ENCODE measurements around the gene PLD6.

PLD6 gene

GRCh38 chr17:17225901-17226300 is 19.8 kb upstream of the PLD6 start:
- H3K36me3 ChIP-seq (ENCODE audit: control insufficient read depth, insufficient read depth, low read length), result peaks cover 96% of the 10 kb centered on the region
- no peaks in the 10 kb centered on the region for H3K9me3 ChIP-seq (ENCODE audit: control insufficient read depth, insufficient read depth, low read depth, low read length)
- no peak overlapping the region for H3K4me3 ChIP-seq (ENCODE audit: low read depth, low read length)
- H3K27ac ChIP-seq (ENCODE audit: low read depth, low read length), result no peak overlapping the region
- no peak overlapping the region for H3K9ac ChIP-seq (ENCODE audit: low read length)
- no peaks in the 10 kb centered on the region for H3K27me3 ChIP-seq (ENCODE audit: control insufficient read depth, insufficient read depth, low read length)
- no peaks in the 10 kb centered on the region for H3K4me1 ChIP-seq (ENCODE audit: control insufficient read depth, insufficient read depth, low read length)

DNA sequence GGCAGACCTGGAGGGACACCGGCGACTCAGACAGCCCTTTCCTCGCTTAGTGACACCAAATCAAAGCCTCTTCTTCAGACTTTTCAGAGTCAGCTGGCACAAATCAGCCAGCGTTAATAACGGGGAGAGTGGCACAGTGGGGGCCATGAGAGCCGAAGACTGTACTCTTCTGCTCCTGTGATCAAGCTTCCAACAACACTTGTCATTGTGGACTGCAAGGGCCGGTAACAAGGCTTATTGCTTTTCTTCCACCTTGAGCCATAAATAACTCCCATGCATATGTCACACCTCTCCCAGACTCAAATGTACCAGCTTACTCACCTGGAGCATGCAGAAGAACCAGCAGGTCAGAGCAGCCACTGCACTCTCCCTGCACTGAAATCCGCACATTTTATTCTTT is 18.0 kb upstream of the PLD6 start:
- Histone ChIP-seq H3K4me3 (ENCODE audit: low read depth, low read length) (no peak overlapping the region), H3K36me3 (ENCODE audit: control insufficient read depth, insufficient read depth, low read length) (peaks cover 94% of the 10 kb centered on the region)

DNA sequence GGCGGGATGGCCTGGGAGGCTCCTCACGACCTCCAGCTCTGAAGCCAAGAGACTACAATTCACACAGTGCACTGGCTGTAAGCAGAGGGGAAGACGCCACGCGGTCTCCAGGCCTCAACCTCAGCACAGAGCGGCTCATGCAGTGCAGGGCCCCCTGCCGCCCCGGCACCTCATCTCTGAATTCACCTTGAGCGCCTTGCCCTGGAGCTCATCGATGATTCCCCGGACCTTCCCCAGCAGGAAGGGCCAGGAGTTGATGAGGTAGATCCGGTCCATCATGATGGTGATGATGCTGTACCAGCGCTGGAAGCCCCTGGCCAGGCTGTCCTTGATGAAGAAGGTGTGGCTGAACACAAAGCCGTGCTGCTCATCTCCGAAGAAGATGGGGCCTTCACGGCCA is 17.6 kb upstream of the PLD6 start:
- Histone ChIP-seq H3K36me3 (ENCODE audit: control insufficient read depth, insufficient read depth, low read length) (peaks cover 94% of the 10 kb centered on the region), H3K4me1 (ENCODE audit: control insufficient read depth, insufficient read depth, low read length) (no peaks in the 10 kb centered on the region), H3K9ac (ENCODE audit: low read length) (no peak overlapping the region), H3K27ac (ENCODE audit: low read depth, low read length) (no peak overlapping the region), H3K27me3 (ENCODE audit: control insufficient read depth, insufficient read depth, low read length) (no peaks in the 10 kb centered on the region), H3K4me3 (ENCODE audit: low read depth, low read length) (no peak overlapping the region), H3K9me3 (ENCODE audit: control insufficient read depth, insufficient read depth, low read depth, low read length) (no peaks in the 10 kb centered on the region)

More for the DNA sequence above, 18.0 kb upstream of the PLD6 start:
- H3K9me3 ChIP-seq (ENCODE audit: control insufficient read depth, insufficient read depth, low read depth, low read length), result no peaks in the 10 kb centered on the region
- H3K27ac ChIP-seq (ENCODE audit: low read depth, low read length), result no peak overlapping the region
- no peak overlapping the region for H3K9ac ChIP-seq (ENCODE audit: low read length)
- H3K27me3 ChIP-seq (ENCODE audit: control insufficient read depth, insufficient read depth, low read length), result no peaks in the 10 kb centered on the region
- H3K4me1 ChIP-seq (ENCODE audit: control insufficient read depth, insufficient read depth, low read length), result no peaks in the 10 kb centered on the region

DNA sequence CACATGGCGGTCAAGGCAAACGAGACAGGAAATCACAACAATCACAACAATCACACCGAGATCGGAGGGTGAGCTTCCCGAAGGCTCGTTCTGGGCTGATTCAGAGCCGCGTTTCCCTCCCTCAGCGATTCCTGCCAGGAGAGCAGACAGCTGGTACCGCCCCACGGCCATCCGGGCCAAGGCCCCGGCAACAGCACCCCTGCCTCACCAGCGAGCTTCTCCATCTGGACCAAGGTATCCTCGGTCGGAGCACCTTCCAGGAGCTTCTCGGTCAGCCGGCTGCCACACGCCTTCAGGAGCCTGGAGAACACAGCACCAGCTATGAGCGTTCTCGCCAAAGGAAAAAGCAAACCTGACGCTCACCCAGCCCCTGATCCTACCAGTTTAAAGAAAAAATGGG is 15.2 kb upstream of the PLD6 start:
- no peaks in the 10 kb centered on the region for H3K4me1 ChIP-seq (ENCODE audit: control insufficient read depth, insufficient read depth, low read length)
- no peaks in the 10 kb centered on the region for H3K27me3 ChIP-seq (ENCODE audit: control insufficient read depth, insufficient read depth, low read length)
- no peak overlapping the region for H3K27ac ChIP-seq (ENCODE audit: low read depth, low read length)
- no peaks in the 10 kb centered on the region for H3K9me3 ChIP-seq (ENCODE audit: control insufficient read depth, insufficient read depth, low read depth, low read length)
- H3K4me3 ChIP-seq (ENCODE audit: low read depth, low read length), result no peak overlapping the region
- peaks cover 94% of the 10 kb centered on the region for H3K36me3 ChIP-seq (ENCODE audit: control insufficient read depth, insufficient read depth, low read length)
- H3K9ac ChIP-seq (ENCODE audit: low read length), result no peak overlapping the region

- Histone ChIP-seq H3K4me1 (ENCODE audit: control insufficient read depth, insufficient read depth, low read length) (no peaks in the 10 kb centered on the region), H3K9ac (ENCODE audit: low read length) (no peak overlapping the region), H3K9me3 (ENCODE audit: control insufficient read depth, insufficient read depth, low read depth, low read length) (no peaks in the 10 kb centered on the region), H3K27ac (ENCODE audit: low read depth, low read length) (no peak overlapping the region), H3K4me3 (ENCODE audit: low read depth, low read length) (no peak overlapping the region), H3K27me3 (ENCODE audit: control insufficient read depth, insufficient read depth, low read length) (no peaks in the 10 kb centered on the region), H3K36me3 (ENCODE audit: control insufficient read depth, insufficient read depth, low read length) (peaks cover 94% of the 10 kb centered on the region)
These were observed 14.4 kb upstream of the PLD6 start for GRCh38 chr17:17220529-17220928.

DNA sequence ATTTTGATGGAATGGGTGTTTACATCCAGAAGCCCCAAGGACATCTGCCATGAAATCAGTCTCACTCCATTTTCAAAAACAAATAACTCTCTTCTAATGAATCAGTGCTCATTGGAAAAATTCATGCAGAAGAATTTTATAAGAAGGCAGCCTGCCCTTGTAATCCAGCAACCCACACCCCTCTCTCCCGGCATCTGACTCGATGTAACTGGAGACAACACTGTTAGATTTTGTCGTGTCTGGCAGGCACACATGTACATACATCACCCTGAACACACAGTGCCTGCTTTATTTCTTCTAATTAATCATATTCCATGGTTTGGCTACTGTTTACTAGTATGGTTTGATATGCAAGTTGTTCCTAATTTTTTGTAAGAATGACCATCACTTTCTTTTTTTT is 11.9 kb upstream of the PLD6 start:
- Histone ChIP-seq H3K27me3 (ENCODE audit: control insufficient read depth, insufficient read depth, low read length) (no peaks in the 10 kb centered on the region), H3K9ac (ENCODE audit: low read length) (no peak overlapping the region), H3K36me3 (ENCODE audit: control insufficient read depth, insufficient read depth, low read length) (peaks cover 92% of the 10 kb centered on the region), H3K27ac (ENCODE audit: low read depth, low read length) (no peak overlapping the region), H3K4me1 (ENCODE audit: control insufficient read depth, insufficient read depth, low read length) (no peaks in the 10 kb centered on the region), H3K9me3 (ENCODE audit: control insufficient read depth, insufficient read depth, low read depth, low read length) (no peaks in the 10 kb centered on the region), H3K4me3 (ENCODE audit: low read depth, low read length) (no peak overlapping the region)

DNA sequence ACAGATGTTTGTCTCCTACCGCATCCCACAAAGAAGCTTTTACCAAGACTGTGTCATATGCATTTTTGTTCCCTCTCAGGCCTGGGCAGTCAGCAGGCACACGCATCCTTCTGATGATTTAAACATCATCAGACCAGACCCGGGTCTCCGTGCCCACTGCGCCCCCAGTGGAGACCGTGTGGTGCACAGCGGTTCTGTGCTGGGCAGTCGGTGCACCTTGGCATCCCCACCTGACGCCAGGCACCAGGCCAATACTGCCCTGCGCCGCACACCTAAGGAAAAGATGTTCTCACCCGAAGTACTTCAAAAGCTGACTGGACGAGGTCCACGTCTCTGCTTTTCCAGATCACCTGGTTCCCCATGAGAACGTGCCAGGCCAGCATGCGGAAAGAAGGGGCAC is 10.6 kb upstream of the PLD6 start:
- Histone ChIP-seq H3K36me3 (ENCODE audit: control insufficient read depth, insufficient read depth, low read length) (peaks cover 91% of the 10 kb centered on the region), H3K4me3 (ENCODE audit: low read depth, low read length) (no peak overlapping the region), H3K27ac (ENCODE audit: low read depth, low read length) (no peak overlapping the region), H3K9me3 (ENCODE audit: control insufficient read depth, insufficient read depth, low read depth, low read length) (no peaks in the 10 kb centered on the region), H3K4me1 (ENCODE audit: control insufficient read depth, insufficient read depth, low read length) (no peaks in the 10 kb centered on the region), H3K9ac (ENCODE audit: low read length) (no peak overlapping the region), H3K27me3 (ENCODE audit: control insufficient read depth, insufficient read depth, low read length) (no peaks in the 10 kb centered on the region)

DNA sequence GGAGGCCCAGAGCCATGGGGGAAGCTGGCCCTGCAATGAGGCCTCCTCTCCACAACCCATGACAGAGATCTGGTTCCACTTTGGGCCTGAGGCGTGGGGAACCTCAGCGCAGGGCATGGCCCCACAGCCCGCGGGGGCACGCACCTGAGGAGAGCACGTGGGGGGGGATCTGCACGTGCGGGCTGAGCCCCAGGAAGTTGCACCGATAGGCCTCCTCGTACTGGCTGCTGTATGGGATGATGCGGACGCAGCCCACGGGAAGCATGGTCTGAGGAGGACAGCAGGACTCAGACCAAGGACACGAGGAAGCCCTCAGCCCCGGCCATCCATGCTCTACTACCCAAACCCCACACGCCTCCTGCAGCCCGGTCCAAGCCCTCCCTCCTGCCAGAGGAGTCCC is 10.1 kb upstream of the PLD6 start:
- Histone ChIP-seq H3K4me1 (ENCODE audit: control insufficient read depth, insufficient read depth, low read length) (no peaks in the 10 kb centered on the region), H3K9me3 (ENCODE audit: control insufficient read depth, insufficient read depth, low read depth, low read length) (no peaks in the 10 kb centered on the region), H3K27ac (ENCODE audit: low read depth, low read length) (no peak overlapping the region), H3K36me3 (ENCODE audit: control insufficient read depth, insufficient read depth, low read length) (peaks cover 89% of the 10 kb centered on the region), H3K27me3 (ENCODE audit: control insufficient read depth, insufficient read depth, low read length) (no peaks in the 10 kb centered on the region), H3K9ac (ENCODE audit: low read length) (no peak overlapping the region), H3K4me3 (ENCODE audit: low read depth, low read length) (no peak overlapping the region)

DNA sequence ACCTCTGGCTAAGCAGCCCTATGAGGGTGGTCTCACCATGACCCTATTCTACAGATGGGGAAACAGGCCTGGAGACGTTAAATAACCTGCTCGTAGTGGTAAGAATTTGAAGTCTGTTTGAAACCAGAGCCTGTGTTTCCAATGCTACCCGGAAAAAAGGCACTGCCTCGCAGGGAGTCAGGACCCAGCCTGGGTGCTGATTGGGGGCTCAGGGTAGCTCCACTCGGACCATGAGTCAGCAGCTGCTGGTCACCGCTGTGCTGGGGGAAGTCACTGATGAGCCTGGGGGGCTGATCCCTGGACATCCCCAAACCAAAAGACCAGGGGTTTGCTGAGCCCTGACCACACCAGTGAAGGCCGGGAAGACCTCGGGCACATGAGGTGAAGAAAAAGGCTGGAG is 9.4 kb upstream of the PLD6 start:
- Histone ChIP-seq H3K36me3 (ENCODE audit: control insufficient read depth, insufficient read depth, low read length) (peaks cover 83% of the 10 kb centered on the region), H3K27ac (ENCODE audit: low read depth, low read length) (no peak overlapping the region), H3K9ac (ENCODE audit: low read length) (no peak overlapping the region)

DNA sequence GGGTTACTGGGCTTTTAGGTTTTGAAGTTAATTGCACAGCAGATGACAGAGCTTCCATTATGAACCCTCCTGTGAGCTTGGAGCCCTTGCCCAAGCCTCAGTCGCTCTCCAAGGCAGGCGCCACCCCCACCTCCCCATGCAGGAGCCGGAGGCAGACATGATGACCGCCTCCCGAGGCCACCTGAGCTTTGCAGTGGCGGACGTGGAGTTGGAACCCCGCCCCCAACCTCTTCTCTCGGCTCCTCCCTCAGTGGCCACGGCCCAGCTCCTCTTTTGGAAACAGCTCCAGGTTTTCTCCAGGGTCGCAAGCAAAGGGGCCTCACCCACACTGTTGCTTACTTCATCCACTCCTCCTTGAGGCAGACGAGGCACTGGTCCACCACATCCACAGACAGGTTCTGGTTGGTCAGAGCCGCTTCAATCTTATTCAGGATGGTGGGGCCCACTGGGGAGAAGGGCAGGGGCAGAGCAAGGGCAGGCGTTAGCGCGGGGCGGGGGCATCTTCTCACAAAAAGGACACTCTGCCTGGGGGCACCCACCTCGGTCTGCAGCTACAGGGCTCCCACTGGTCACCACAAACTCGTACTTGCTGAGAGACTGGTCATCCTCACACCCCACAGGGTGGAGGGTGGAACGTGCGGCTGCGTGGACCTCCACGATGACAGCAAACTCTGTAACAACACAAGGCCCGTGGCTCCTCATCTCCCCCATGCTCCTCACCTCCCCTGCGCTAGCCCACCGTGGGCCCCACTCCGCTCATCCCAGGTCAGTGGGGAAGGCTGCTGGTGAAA is 8.7 kb upstream of the PLD6 start:
- Histone ChIP-seq H3K36me3 (ENCODE audit: control insufficient read depth, insufficient read depth, low read length) (peaks cover 76% of the 10 kb centered on the region), H3K9ac (ENCODE audit: low read length) (no peak overlapping the region), H3K27ac (ENCODE audit: low read depth, low read length) (no peak overlapping the region), H3K4me1 (ENCODE audit: control insufficient read depth, insufficient read depth, low read length) (no peaks in the 10 kb centered on the region), H3K9me3 (ENCODE audit: control insufficient read depth, insufficient read depth, low read depth, low read length) (no peaks in the 10 kb centered on the region), H3K27me3 (ENCODE audit: control insufficient read depth, insufficient read depth, low read length) (no peaks in the 10 kb centered on the region), H3K4me3 (ENCODE audit: low read depth, low read length) (no peak overlapping the region)

More for the DNA sequence above, 9.4 kb upstream of the PLD6 start:
- no peaks in the 10 kb centered on the region for H3K4me1 ChIP-seq (ENCODE audit: control insufficient read depth, insufficient read depth, low read length)
- H3K9me3 ChIP-seq (ENCODE audit: control insufficient read depth, insufficient read depth, low read depth, low read length), result no peaks in the 10 kb centered on the region
- no peaks in the 10 kb centered on the region for H3K27me3 ChIP-seq (ENCODE audit: control insufficient read depth, insufficient read depth, low read length)
- H3K4me3 ChIP-seq (ENCODE audit: low read depth, low read length), result no peak overlapping the region

GRCh38 chr17:17213775-17214174 is 7.6 kb upstream of the PLD6 start:
- Histone ChIP-seq H3K9me3 (ENCODE audit: control insufficient read depth, insufficient read depth, low read depth, low read length) (no peaks in the 10 kb centered on the region), H3K27me3 (ENCODE audit: control insufficient read depth, insufficient read depth, low read length) (no peaks in the 10 kb centered on the region), H3K36me3 (ENCODE audit: control insufficient read depth, insufficient read depth, low read length) (peaks cover 67% of the 10 kb centered on the region), H3K9ac (ENCODE audit: low read length) (no peak overlapping the region), H3K4me3 (ENCODE audit: low read depth, low read length) (no peak overlapping the region), H3K27ac (ENCODE audit: low read depth, low read length) (no peak overlapping the region), H3K4me1 (ENCODE audit: control insufficient read depth, insufficient read depth, low read length) (no peaks in the 10 kb centered on the region)
